Peyer's patch (tissue), 4 donors: ENCODE data around the gene AK5. TPM values are rescaled to one million over a fixed set of nuclear protein-coding genes. Genes with fewer than 3 reads are reported as not detected.

Experiments
- DNase-seq, 3 donors: peaks; one replicate each; pipeline ENCODE4 v3.0.0-alpha.2; 2017 to 2019
- H3K27ac ChIP-seq, 4 donors: fragments of 200-600 bp; sonication (generic); one replicate each; pipeline ENCODE4 v1.5.1; 2016 to 2019
- H3K27me3 ChIP-seq, 2 donors: fragments of 200-600 bp; sonication (generic); one replicate each; pipeline ENCODE4 v1.5.1; 2019
- H3K36me3 ChIP-seq, 3 donors: fragments of 200-600 bp; sonication (generic); one replicate each; pipeline ENCODE4 v1.5.1; 2016 to 2019
- H3K4me1 ChIP-seq, 4 donors: fragments of 200-600 bp; sonication (generic); one replicate each; pipeline ENCODE4 v1.5.1; 2016 to 2019
- H3K4me3 ChIP-seq, 4 donors: fragments of 200-600 bp; sonication (generic); 1 replicate in 3 of 4; 2 replicates in 1 of 4; pipeline ENCODE4 v1.5.1; 2016 to 2019; ENCODE audit warnings: mild to moderate bottlenecking in 1 of 4
- H3K9me3 ChIP-seq, 4 donors: fragments of 200-600 bp; sonication (generic); one replicate each; pipeline ENCODE4 v1.5.1; 2016 to 2019; ENCODE audit warnings: mild to moderate bottlenecking in 1 of 4
- CTCF ChIP-seq, 6 experiments: fragments of 450-650 bp in 4 of 6; fragments of 200-600 bp in 2 of 6; sonication (generic) in 1 of 6; IDR thresholded peaks; one replicate each; pipeline ENCODE4 v1.5.1; 2017 to 2019; ENCODE audit warnings: antibody characterized with exemption in 6 of 6, mild to moderate bottlenecking in 3 of 6, moderate library complexity in 1 of 6
- POLR2A ChIP-seq, 2 donors: fragments of 450-650 bp; IDR thresholded peaks; one replicate each; pipeline ENCODE4 v1.5.1; 2017; ENCODE audit warnings: antibody characterized with exemption in 2 of 2, mild to moderate bottlenecking in 2 of 2, moderate library complexity in 2 of 2
- total RNA-seq, 4 donors: library from RNA; depleted of rRNA; stranded (reverse); fragments of >200 nt; gene quantifications; one replicate each; pipeline ENCODE4 v1.1.0, GENCODE V29; 2016

The AK5 gene
- total RNA-seq, 4 donors from 2014 or later = 5.3 to 12.4 TPM; not detected in 2

GRCh38 chr1:77585610-77586314, 303.9 kb downstream of the AK5 start:
- DNase-seq = no peak
- Histone ChIP-seq H3K4me3 (no peak overlapping the region), H3K4me1 (no peaks in the 10 kb centered on the region), H3K9me3 (no peaks in the 10 kb centered on the region), H3K27me3 (no peaks in the 10 kb centered on the region), H3K27ac (no peak overlapping the region), H3K36me3 (peaks cover 0 to 24% (median 0%) of the 10 kb centered on the region in 3 donors)
- TF ChIP-seq CTCF (IDR thresholded peaks at IDR 0.05) (no peak), POLR2A (IDR thresholded peaks at IDR 0.05) (no peak)

DNA sequence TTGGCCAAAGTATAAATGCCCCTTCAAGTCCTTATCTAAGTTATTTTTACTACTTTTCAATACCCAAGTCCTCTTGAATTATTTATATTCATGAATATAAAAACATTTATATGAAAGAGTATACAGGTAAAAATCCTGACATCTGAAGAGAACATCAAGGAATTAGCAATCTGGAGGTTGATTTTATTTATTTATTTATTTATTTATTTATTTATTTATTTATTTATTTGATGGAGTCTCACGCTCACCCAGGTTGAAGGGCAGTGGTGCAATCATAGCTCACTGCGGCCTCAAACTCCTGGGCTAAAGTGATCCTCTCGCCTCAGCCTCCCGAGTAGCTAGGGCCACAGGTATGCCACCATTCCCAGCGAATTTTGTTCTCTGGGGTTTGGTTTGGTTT, 307.4 kb downstream of the AK5 start:
- Histone ChIP-seq H3K4me1 (no peaks in the 10 kb centered on the region), H3K4me3 (no peak overlapping the region), H3K9me3 (no peaks in the 10 kb centered on the region), H3K27ac (no peak overlapping the region), H3K36me3 (no peaks in the 10 kb centered on the region), H3K27me3 (no peaks in the 10 kb centered on the region)
- TF ChIP-seq CTCF (IDR thresholded peaks at IDR 0.05) (no peak), POLR2A (IDR thresholded peaks at IDR 0.05) (no peak)
- DNase-seq = no peak

- no peak for DNase-seq
- H3K27me3 ChIP-seq = no peaks in the 10 kb centered on the region
- H3K4me3 ChIP-seq = no peak overlapping the region
- H3K27ac ChIP-seq = no peak overlapping the region
- H3K4me1 ChIP-seq = no peaks in the 10 kb centered on the region
- H3K9me3 ChIP-seq = no peaks in the 10 kb centered on the region
- TF ChIP-seq CTCF (IDR thresholded peaks at IDR 0.05) (no peak), POLR2A (IDR thresholded peaks at IDR 0.05) (no peak)
- no peaks in the 10 kb centered on the region for H3K36me3 ChIP-seq
These were observed 308.8 kb downstream of the AK5 start for GRCh38 chr1:77590651-77591050.

DNA sequence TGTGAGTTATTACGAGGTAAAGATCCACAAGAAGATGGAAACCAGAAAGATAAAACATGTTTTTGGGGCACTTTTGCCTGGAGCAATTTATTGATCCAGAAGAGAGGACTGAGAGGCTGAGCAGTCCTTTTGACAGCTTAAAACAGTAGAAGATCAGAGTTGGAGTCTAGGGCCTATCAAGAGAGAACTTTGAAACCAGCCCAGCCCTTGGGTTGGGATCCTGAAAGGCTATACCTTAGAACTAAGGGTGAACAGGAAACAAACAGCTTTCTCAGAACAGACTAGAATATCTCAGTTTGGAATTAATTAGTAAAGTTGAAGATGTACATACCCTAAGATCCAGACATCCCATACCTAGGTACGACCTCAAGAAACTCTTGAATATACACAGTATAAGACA, 311.1 kb downstream of the AK5 start:
- Histone ChIP-seq H3K4me3 (no peak overlapping the region), H3K27ac (no peak overlapping the region), H3K9me3 (no peaks in the 10 kb centered on the region), H3K27me3 (no peaks in the 10 kb centered on the region), H3K4me1 (no peaks in the 10 kb centered on the region), H3K36me3 (no peaks in the 10 kb centered on the region)
- DNase-seq = no peak
- TF ChIP-seq CTCF (IDR thresholded peaks at IDR 0.05) = no peak
- TF ChIP-seq POLR2A (IDR thresholded peaks at IDR 0.05) = no peak

GRCh38 chr1:77594366-77595112, 312.7 kb downstream of the AK5 start:
- Histone ChIP-seq H3K4me3 (no peak overlapping the region), H3K9me3 (no peaks in the 10 kb centered on the region), H3K27ac (no peak overlapping the region), H3K27me3 (no peaks in the 10 kb centered on the region), H3K36me3 (no peaks in the 10 kb centered on the region), H3K4me1 (no peaks in the 10 kb centered on the region)
- TF ChIP-seq CTCF (IDR thresholded peaks at IDR 0.05) (no peak), POLR2A (IDR thresholded peaks at IDR 0.05) (no peak)
- DNase-seq = no peak
